CD4-positive, alpha-beta T cell treated with Interleukin-12 subunit alpha and Interleukin-12 subunit beta, for 1 hour (primary cell): ENCODE data around the gene HES7.
"Not testable (repeated sequence)": the region's sequence is repeated elsewhere in the genome, so short reads cannot be mapped to it uniquely, and the experiment has no call there.

Experiments
- DNase-seq: peaks from one replicate; pipeline ENCODE4 v3.0.0-alpha.2; 2020

HES7 gene

DNA sequence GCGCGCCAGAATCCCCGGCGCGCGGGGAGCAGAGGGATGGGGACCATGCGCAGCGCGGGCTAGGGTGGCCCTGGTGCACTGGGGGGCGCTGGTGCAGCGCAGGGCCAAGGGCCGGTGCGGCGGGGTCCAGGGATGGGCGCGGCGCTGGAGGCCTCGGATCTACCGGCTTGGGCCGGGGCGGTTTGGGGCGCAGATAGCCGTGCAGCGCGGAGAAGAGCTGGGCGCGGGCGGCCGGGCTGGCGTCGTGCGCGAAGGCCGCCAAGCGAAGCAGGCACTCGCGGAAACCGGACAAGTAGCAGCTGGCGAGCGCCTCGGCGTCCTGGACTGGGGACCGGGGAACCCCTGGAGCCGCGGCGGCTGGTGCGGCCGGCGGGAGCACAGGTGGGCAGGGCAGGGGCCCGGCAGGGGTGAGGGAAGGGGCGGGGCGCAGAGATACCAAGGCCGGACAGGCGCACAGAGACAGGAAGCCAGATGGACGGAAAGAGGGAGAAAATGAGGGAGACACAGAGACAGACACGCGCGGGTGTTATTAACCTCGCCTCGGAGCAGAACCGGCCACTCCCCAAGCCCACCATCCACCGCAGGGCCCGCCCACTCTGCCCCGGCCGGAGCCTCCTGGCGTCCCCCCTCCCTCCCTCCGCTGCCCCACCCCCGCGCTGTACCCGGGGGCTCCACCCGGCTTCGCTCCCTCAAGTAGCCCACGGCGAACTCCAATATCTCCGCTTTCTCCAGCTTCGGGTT is 2.1 kb downstream of the HES7 start:
- DNase-seq = peak; percentile 59

DNA sequence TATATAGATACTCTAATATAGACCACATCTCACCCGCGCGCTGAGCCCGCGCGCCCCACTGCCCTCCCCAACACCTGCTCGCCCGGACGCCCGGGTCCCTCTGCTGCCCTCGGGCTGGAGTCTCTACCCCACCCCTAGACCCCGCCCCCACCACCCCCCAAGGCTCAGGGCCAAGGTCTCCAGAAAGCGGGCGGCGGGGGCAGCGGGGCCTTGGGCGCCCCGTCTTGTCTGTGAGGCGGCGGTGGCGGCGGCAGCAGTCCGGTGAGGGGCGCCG is 2.6 kb downstream of the HES7 start:
- no peak for DNase-seq

DNA sequence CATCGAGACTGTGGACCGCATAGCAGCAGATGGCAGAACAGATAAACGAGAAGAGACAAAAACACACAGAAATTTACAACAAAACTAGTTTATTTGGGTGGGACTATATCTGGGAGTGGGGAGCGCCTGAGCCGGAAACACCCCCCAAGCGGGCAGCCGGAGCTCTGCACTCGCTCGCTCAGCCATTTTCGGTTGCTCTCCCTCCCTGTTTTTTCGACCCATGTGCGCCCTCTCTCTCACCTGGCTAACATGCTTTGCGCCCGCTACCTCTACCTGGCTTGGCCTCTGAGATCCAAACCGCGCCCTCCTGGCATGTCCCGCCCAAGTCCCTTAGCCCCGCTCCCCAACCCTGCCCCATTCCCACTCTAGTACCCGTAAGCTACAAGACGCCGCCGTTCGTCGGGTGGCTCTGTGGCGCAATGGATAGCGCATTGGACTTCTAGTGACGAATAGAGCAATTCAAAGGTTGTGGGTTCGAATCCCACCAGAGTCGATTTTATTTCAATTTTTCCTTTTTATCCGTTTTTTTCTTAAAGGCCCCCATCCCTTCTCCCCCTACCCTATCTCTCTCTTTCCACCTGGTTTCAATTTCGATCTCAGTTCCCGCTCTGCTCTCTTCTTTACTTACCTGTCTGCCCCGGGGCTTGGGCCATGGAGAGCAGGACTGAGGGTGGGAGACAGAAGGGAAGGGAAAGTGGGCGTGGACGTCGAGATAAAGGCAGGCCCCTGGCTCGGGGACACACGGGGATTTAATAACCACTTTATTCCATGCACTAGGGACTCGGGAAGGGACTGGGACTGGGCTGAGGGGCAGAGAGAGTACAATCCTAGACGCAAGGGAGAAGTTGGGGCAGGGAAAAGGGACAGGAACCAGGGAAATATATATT is 3.1 kb downstream of the HES7 start:
- peak; percentile 76 for DNase-seq

DNA sequence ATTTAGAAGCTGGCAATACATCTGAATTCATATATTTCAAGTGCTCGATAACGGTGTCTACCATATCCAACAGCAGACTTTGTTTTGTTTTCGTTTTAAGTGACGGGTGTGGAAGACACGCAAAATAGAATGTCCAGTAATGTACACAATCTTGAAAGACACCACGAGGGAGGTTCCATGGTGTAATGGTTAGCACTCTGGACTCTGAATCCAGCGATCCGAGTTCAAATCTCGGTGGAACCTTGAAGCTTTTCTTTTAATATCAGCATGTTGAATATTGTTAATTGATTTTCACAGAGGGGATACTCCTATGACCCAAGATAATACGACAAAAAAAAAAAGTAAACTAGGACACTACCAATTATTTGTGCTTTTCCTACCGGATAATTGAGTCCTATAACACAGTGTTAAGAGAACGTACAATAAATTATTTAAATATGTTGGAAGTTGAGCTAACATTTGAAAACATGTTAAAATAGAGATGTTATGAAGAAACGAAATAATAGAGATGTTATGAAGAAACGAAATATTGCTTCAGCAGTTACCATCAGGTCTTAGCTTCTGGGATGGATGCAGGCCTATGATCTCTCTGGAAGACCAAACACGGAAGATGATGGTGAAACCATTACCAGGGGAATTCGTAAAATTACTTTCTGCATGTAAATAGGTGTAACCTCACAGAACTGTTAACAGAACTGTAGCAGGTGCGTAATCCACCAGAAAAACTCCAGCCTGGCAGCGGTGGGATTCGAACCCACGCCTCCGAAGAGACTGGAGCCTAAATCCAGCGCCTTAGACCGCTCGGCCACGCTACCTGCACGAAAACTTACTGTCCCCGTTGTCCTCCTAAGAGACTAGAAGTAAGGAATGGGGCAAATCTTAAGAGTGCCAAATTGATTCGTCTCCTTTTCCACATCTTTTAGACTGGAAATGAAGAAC is 4.1 kb downstream of the HES7 start:
- peak; percentile 93 for DNase-seq

DNA sequence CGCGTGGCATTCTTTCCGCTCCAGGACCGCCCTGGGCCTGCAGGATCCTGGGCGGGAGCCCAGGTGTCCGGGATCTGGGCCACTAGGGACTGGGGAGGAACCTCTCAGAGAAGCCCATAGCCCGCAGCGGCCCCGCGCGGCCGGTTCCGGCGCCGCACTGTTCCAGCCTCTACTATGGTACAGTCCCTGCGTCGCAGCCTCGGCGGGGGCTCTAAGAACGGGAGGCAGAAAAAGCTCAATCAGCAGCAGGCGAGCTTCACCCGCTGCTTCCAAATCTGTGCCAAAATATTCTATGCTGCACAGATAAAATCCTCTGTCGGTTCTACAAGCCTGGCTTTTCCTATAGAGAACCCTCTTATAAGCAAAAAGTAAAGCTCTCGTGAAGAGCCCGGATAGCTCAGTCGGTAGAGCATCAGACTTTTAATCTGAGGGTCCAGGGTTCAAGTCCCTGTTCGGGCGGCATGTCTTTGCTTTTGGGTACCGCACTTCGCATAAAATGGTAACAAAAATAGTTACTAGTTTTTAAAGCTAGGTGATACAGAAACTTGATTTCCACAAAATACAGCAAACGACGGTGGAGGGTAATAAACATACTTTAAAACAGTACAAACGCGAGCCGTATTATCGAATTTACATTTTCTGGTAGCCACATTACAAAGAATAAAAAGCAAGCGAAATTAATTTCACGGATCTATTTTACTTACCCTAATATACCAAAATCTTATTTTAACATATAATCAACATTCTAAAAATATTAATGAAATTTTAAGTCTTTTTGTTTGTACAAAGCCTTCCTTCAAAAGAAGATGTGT is 4.9 kb downstream of the HES7 start:
- peak; percentile 89 for DNase-seq

DNA sequence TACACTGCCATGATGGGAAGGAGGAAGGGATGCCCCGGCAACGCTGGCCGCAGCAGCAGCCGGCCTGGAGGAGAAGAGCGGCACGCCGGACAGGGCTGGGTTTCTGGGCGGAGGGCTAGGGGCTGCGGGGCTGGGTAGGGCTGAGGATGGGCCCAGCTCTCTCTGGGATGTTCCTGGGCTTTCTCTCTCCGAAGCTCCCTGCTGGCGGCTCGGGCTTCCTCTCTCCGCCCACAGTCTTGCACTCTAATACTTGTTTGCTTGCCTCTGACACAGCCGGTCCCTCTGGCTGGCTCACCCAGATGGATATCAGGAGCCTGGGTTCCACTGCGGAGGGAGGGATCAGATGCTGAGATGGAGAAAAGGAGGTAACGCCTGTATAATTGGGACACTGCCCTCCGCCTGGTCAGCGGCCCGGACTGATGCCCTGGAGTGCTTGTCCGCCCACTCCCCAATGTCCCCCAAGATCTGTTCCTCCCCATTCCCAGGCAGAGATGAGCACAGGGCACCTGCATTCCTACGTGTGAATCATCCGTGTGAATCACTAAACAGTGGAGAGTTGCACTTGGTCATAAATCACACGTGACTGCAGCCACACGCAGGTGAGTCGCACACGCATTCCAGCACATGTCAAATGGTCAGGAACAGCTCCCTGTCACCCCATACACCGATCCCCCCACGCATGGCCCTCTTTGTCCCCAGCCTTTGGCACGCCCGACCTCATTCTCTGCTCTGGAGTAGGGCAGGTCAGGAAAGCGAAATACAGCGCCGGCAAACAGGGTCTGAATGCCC is 5.7 kb downstream of the HES7 start, which contains the start of gene ALOXE3:
Gene ALOXE3, minus strand, starts transcription at position 535 of the 789 bp plus-strand sequence. Its CDS starts 524 bp downstream, at position 11.
- DNase-seq = no peak

DNA sequence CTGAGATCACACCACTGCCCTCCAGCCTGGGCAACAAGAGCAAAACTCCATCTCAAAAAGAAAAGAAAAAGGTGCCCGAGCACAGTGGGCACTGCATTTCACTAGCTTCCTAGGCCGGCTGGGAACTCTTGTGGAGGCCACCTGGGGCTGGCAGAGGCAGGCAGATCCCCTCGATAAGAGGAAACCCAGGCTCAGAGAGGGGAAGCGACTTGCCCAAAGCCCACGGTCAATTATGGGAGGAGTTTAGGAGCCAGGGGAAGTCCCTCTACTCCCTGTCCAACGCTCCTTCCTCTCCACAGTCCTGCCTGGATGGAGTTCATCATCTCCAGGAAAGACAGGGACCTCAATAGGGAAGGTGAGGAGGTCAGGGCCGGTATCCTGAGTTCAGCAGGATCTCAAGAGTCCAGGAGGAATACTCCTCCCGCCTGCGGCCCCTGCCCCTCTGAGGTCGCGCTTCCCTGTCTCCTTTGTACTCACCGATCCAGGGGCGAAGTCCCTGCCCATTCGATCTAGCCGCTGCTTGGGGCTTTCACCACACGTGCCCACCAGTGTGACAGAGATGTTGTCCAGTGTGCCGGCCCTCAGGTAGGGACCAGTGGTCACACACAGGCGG is 6.4 kb downstream of the HES7 start:
- no peak for DNase-seq

DNA sequence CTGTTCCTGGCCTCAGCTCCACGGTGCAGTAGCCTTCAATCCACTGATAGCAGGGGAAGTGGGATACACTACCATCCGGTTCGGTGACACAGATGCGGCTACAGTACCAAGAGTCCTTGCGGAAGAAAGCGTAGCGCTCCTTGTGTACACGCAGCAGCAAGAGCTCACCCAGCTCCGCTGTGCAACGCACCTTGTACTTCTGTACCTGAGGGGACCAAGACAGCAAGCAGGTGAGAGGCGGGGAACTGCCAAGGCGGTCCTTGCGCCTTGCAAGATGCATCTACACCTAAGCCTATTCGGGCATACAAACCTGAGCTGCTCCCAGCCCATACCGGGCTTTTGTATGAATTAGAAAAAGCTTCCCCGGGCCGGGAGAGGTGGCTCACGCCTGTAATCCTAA is 7.1 kb downstream of the HES7 start:
- DNase-seq = no peak

DNA sequence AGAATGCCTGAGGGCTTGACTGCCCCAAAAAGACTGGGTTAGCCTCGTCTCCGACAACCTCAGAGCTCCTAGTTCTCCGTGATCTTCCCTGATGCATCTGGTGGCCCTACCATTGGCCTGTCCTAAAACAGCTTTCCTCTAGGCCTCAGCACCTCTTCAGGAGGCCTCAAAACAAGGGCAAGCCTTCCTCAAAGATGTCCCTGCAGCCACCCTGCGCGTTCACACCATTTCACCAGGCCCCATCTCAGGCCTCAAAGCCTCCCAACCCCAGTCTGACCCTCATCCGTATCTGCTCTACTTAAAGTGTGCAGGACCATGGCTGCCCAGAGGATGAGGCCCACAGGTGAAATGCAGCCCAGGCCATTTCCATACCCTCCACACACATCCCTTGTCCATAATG is 13.0 kb downstream of the HES7 start:
- no peak for DNase-seq

DNA sequence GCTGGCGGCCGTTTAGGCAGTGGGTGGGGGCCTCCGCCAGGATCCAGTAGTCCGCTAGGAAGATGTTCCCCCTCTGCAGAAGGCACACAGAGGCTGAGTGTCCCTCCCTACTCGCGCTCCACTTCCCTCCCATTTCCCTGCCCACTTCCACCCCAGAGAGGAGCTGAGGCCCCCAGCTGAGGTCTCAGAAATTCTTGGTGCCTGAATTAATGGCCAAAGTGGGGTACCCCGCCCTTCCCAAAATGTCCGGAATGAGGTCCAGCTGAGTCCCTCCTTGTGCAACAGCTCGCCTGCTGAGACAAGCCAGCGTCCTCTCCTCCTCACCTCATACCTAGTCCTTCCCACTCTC is 13.5 kb downstream of the HES7 start:
- no peak for DNase-seq

DNA sequence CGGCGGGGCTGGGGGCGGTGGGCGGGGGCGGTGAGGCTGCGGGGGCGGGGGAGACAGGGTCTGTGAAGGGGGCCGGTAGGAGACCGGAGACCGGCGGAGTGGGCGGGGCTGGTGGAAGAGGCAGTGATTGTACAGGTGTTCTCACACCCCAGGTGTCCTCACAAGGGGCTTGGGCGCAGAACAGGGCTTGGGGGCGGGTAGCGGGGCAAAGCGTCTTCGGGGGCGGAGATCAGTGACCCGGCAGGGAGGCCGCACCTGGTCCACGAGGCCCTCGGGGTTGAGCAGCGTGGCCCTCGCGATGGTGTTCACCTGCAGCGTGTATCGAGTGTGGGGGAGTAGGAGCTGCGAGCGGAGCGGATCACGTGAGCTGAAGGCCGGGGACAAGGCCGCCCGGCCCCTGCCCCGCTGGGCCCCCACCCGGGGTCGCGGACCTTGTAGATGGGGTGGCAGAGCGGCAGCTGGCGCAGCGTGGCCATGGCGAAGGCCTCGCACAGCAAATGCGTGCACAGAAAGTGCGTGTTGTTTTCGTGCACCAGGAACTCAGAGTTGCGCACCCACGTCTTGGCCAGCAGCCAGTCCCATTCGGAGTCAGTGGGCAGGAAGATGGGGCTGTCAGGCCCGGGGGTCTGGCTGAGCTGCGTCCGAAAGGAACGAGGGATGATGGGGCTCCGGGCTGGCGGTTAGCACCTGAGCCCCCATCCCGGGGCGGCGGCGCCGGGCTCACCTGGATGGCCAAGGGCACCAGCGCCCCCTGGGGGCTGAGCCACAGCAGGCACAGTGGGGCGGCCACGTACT is 14.0 kb downstream of the HES7 start:
- DNase-seq = peak; percentile 83

DNA sequence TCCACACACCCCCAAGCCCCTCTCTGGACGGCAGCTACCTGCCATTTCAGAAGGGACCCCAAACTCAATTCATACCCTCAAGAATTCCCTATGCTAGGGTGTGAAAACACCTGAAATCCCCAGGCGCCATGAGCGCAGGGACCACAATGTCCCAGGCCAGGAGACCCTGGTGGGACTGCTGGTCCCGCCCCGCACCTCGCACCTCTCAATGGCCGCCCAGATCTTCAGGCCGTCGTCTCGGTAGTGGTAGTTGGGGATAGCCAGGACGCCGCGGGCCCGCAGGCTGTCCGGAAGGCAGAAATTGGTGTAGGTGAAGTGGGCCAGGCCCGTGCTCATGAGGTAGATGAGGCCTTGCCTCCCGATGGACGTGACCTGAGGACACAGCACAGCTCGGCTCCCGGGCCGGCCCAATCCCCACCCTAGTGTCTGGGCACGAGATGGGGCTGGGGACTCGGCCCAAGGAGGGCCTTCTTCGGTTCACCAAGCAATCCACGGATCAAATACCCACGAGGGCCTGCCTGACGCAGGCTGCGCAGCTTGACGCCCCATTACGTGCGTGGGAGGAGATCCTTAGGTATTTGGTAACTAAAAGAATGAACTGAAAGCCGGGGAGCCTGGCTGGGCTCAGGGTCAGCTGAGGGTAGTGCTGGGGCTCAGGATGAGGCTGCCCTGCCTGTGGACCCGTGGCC is 14.8 kb downstream of the HES7 start:
- DNase-seq = no peak

DNA sequence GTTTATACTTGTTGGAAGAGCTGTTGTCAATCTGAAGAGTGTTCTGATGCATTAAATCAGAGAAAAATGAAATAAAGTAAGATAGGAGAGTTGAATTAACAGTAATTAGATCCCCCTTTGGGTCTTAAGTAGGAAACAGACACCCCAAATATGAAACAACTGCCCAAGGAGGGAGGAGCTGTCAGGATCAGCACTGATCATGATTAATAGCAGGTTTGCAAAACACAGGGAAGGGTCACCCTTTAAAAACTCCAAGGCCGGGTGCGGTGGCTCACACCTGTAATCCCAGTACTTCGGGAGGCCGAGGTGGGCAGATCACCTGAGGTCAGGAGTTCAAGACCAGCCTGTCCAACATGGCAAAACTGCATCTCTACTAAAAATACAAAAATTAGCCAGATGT is 16.9 kb downstream of the HES7 start:
- not testable (repeated sequence) for DNase-seq

DNA sequence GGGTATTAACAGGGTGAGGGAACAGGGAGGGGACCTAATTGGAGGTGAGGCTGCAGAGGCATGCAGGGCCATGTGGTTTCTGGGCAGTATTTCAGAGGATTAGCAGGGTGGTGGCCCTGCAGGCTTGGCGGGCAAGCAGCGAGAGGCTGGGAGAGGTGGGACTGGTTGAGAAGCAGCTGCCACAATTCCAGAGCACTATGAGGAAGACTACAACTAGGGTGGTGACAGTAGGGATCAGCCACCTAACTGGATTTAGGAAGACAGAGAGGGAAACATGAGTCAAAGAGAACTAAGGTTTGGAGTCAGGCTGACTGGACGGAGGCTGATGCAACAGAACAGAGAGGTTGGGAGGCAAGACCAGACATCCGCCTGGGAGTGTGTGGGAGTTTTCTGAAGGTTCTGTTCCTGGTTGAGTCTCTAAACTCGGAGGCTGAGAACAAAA is 17.9 kb downstream of the HES7 start:
- no peak for DNase-seq

DNA sequence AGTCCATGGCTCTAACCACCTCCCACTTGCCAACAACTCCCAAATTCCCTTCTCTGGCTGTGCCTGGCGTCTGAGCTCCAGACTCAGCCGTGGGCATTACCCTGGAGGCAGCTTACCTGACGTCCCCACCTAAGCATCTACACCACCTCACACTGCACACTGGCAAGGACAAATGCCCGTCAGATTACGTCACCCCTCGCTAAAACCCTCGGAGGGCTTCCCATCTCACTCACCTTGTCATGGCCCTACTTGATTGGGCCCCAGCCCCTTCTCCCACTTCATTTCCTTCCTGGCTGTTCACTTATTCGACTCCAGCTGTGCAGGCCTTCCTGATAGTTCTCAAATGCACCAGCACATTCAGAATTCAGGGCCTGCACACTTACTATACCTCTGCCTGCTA is 19.0 kb downstream of the HES7 start:
- no peak for DNase-seq

DNA sequence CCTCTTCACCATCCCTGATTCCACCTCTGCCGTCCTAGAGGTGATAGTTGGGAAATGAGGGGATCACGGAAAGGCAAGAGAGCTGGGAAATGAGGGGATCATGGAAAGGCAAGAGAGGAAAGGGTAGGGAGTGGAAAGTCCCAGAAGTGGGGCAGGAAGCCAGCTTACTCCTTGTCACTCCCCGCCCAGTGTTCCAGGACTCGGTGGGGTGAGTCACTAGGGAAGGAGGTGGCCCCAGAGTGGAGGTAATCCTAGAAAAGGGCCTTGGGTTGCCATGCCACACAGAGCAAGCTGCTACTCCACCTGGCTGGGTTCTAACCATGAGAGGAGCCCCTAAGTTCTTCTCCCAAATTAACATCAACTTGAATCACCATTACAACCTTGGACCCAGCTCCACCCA is 20.4 kb downstream of the HES7 start:
- DNase-seq = no peak

DNA sequence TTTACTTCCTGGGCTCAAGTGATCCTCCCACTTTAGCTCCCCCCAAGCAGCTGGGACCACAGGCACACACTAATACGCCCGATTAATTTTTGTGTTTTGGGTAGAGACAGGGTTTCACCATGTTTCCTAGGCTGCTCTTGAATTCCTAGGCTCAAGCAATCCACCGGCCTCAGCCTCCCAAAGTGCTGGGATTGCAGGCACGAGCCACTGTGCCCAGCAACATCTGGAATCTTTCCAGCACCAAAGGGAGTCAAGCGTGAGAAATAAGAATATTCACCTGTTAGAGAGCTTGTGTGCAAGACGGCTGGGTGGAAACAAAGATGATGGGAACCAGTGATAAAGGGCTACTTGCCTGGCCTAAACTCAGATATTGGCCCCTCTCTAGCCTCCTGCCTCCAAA is 22.2 kb downstream of the HES7 start:
- DNase-seq = no peak

DNA sequence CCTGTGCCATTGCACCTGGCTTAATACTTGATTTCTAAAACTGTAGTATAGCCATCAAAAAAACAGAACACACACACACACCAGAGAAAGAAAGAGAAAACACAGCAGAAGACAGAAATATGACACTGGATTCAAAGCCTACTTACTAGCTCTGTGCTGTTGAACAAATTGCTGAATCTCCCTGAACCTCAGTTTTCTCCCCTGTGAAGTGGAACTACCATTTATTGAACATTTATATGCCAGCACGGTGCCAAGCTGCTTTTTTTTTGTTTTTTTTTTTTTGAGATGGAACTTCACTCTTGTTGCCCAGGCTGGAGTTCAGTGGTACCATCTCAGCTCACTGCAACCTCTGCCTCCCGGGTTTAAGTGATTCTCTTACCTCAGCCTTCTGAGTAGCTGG is 23.1 kb downstream of the HES7 start:
- no peak for DNase-seq

DNA sequence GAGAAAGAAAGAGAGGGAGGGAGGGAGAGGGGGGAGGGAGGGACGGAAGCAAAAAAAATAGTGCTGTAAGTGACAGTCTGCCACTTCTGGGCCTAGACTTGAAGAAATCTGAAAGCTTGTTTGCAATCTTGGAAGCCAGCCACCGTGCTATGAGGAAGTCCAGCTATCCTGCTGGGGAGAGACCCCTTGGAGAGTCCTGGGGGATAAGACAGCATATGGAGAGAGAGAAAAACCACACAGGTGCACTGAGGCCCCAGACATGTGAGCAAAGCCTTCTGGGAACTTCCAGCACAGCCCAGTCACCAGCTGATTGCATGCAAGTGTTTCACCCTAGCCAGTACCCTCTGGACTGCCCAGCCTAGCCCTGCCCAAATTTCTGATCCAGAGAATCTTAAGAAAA is 23.8 kb downstream of the HES7 start:
- DNase-seq = no peak

DNA sequence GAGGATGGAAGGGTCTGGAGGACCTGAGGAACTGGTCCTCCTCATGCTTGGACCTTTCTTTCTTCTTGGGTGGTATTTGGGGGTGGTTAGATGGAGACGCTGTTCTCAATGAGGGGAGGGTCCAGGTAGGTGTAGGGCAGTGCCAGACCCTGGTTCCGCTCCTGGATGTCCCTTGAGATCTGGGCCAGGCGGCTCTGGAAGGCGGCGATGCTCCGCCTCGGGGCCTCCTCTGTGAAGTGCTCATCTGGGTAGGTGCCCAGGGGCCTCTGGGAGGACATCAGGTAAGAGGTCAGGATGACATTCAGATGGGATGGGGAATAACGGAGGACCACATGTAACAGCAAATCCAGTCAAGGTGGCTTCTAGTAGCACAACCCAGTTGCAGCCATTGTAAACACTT is 27.4 kb downstream of the HES7 start:
- no peak for DNase-seq
